HG03460 (cell line): Measurements from ENCODE around the gene PEAK1.

ENCODE experiments used
- ATAC-seq: cut with Tn5 transposase; IDR thresholded peaks from one replicate; pipeline ENCODE4 v1.9.1; 2021; ENCODE audit not compliant: unreplicated experiment

PEAK1 gene

GRCh38 chr15:77243716-77244401, 176.0 kb downstream of the PEAK1 start:
- ATAC-seq = no peak

- ATAC-seq = no peak
Measured at GRCh38 chr15:77243135-77243534, 176.8 kb downstream of the PEAK1 start.

GRCh38 chr15:77239882-77240608, 179.9 kb downstream of the PEAK1 start:
- ATAC-seq = no peak

- ATAC-seq = no peak
Measured at GRCh38 chr15:77235566-77235965, 184.3 kb downstream of the PEAK1 start.

- ATAC-seq = no peak
Measured at GRCh38 chr15:77228828-77229227, 191.1 kb downstream of the PEAK1 start.

- ATAC-seq = no peak
Measured at GRCh38 chr15:77226652-77227051, 193.3 kb downstream of the PEAK1 start.

GRCh38 chr15:77225646-77226045, 194.3 kb downstream of the PEAK1 start:
- no peak for ATAC-seq

- ATAC-seq = no peak
Measured at GRCh38 chr15:77225088-77225487, 194.8 kb downstream of the PEAK1 start.

GRCh38 chr15:77224352-77224751, 195.6 kb downstream of the PEAK1 start:
- ATAC-seq = no peak

- ATAC-seq = no peak
Measured at GRCh38 chr15:77221708-77222107, 198.2 kb downstream of the PEAK1 start.

GRCh38 chr15:77221174-77221573, 198.7 kb downstream of the PEAK1 start:
- ATAC-seq = no peak

GRCh38 chr15:77219841-77220240, 200.1 kb downstream of the PEAK1 start:
- no peak for ATAC-seq

- ATAC-seq = no peak
Measured at GRCh38 chr15:77209221-77209620, 210.7 kb downstream of the PEAK1 start.

GRCh38 chr15:77208241-77208640, 211.7 kb downstream of the PEAK1 start:
- no peak for ATAC-seq

- ATAC-seq = no peak
Measured at GRCh38 chr15:77201665-77202064, 218.2 kb downstream of the PEAK1 start.

GRCh38 chr15:77196381-77196780, 223.5 kb downstream of the PEAK1 start:
- ATAC-seq = no peak

GRCh38 chr15:77195586-77195985, 224.3 kb downstream of the PEAK1 start:
- ATAC-seq = no peak

GRCh38 chr15:77192451-77192850, 227.5 kb downstream of the PEAK1 start:
- no peak for ATAC-seq

GRCh38 chr15:77191230-77191834, 228.6 kb downstream of the PEAK1 start:
- no peak for ATAC-seq

- no peak for ATAC-seq
Measured at GRCh38 chr15:77187751-77188464, 232.0 kb downstream of the PEAK1 start.

GRCh38 chr15:77186594-77187011, 233.3 kb downstream of the PEAK1 start:
- no peak for ATAC-seq
